Measurements from ENCODE around the gene CCNYL1.

DNA sequence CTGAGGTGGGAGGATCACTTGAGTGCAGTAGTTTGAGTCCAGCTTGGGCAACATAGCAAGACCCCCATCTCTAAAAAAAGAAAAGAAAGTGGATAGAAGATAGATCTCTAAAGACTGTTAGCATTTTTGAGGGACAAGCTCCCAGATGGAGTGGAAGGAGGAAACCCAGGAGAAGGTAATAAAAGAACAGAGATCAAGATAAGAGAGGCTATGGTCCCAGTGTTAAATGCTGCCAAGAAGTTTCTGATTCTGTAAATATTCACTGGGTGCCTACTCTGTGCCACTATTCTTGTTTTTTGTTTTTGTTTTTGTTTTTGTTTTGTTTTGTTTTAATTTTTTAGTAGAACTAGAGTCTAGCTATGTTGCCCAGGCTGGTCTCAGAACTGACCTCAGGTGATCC is 32.1 kb downstream of the CCNYL1 start:
- TF ChIP-seq, protein P1, sequence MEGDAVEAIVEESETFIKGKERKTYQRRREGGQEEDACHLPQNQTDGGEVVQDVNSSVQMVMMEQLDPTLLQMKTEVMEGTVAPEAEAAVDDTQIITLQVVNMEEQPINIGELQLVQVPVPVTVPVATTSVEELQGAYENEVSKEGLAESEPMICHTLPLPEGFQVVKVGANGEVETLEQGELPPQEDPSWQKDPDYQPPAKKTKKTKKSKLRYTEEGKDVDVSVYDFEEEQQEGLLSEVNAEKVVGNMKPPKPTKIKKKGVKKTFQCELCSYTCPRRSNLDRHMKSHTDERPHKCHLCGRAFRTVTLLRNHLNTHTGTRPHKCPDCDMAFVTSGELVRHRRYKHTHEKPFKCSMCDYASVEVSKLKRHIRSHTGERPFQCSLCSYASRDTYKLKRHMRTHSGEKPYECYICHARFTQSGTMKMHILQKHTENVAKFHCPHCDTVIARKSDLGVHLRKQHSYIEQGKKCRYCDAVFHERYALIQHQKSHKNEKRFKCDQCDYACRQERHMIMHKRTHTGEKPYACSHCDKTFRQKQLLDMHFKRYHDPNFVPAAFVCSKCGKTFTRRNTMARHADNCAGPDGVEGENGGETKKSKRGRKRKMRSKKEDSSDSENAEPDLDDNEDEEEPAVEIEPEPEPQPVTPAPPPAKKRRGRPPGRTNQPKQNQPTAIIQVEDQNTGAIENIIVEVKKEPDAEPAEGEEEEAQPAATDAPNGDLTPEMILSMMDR (conservative IDR thresholded peaks at IDR 0.05; ENCODE audit: low read length), result no peak
- TF ChIP-seq EZH2phosphoT487 (IDR thresholded peaks at IDR 0.05; ENCODE audit: borderline replicate concordance, low read depth, low read length), result no peak
